PC-3 (cell line): ENCODE measurements around the gene AKR1C1.

Source experiments
- CTCF ChIP-seq: fragments of 300-600 bp; sonication (generic); conservative IDR thresholded peaks from 2 replicates; pipeline ENCODE4 v1.5.1; 2017; ENCODE audit warnings: antibody characterized with exemption, low read depth, mild to moderate bottlenecking, low read length
- EZH2 ChIP-seq: fragments of 300-600 bp; sonication (generic); IDR thresholded peaks from one replicate; pipeline ENCODE4 v1.6.1; 2017; ENCODE audit warnings: antibody characterized with exemption, mild to moderate bottlenecking, low read length; ENCODE audit not compliant: unreplicated experiment
- EZH2phosphoT487 ChIP-seq: fragments of 300-600 bp; sonication (generic); IDR thresholded peaks from 2 replicates; pipeline ENCODE4 v1.6.1; 2018; ENCODE audit warnings: mild to moderate bottlenecking, antibody characterized with exemption, low read length, borderline replicate concordance

DNA sequence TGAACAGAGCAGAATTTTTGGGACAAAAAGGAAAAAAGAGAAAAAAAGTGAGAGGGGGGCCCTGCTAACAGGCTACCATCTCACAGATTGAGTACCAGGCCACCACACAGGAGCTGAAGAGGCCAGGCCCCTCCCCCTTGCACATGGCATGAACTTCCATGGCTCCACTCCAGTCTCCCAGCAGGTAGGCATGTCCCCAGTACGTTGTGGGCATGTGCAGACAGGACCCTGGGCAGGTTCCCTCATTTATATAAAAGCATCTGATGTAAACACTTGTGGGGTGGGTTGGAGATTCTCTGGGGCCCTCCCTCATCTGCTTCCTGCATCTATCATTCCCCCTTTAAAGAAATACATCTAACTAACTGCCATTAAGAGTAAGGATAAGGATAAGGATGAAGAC is 45.0 kb upstream of the AKR1C1 start:
- TF ChIP-seq CTCF (no peak), EZH2 (no peak), EZH2phosphoT487 (no peak)
